SU-DHL-6 (cell line): ENCODE measurements around the gene C1QC.

Source experiments
- H2AFZ ChIP-seq: fragments of 200-600 bp; sonication (generic); 2 replicates; pipeline ENCODE4 v1.6.1; 2014; ENCODE audit warnings: low read depth, mild to moderate bottlenecking, moderate library complexity, mixed read lengths, antibody characterized with exemption, low read length; ENCODE audit not compliant: severe bottlenecking
- H3F3A ChIP-seq: fragments of 200-600 bp; shearing (Covaris generic); 2 replicates; pipeline ENCODE4 v1.6.0; 2016; ENCODE audit warnings: antibody characterized with exemption, mild to moderate bottlenecking; ENCODE audit not compliant: insufficient read depth
- H3K27ac ChIP-seq: fragments of 200-600 bp; sonication (generic); 2 replicates; pipeline ENCODE4 v1.5.1; 2016; ENCODE audit warnings: low read depth, mild to moderate bottlenecking, low read length, moderate library complexity, mixed read lengths
- H3K27me3 ChIP-seq: fragments of 200-600 bp; sonication (generic), shearing (Covaris generic); 2 replicates; pipeline ENCODE4 v1.6.0; 2014; ENCODE audit warnings: mild to moderate bottlenecking, low read length
- H3K36me3 ChIP-seq: fragments of 200-600 bp; sonication (generic); 2 replicates; pipeline ENCODE4 v1.6.1; 2014; ENCODE audit warnings: mild to moderate bottlenecking, low read length, mixed read lengths
- H3K4me2 ChIP-seq: fragments of 300-600, 200-600 bp; shearing (Covaris generic), sonication (generic); 2 replicates; pipeline ENCODE4 v1.6.0; 2014; ENCODE audit warnings: low read length, low read depth, mild to moderate bottlenecking; ENCODE audit not compliant: poor library complexity, severe bottlenecking
- H3K4me3 ChIP-seq: fragments of 200-600 bp; sonication (generic); 2 replicates; pipeline ENCODE4 v1.5.1; 2014; ENCODE audit warnings: antibody characterized with exemption, low read length, mild to moderate bottlenecking, mixed read lengths; ENCODE audit not compliant: insufficient read depth, poor library complexity, severe bottlenecking
- H3K79me2 ChIP-seq: fragments of 200-600 bp; sonication (generic); 2 replicates; pipeline ENCODE4 v1.6.1; 2014; ENCODE audit warnings: mild to moderate bottlenecking, low read length, moderate library complexity; ENCODE audit not compliant: insufficient read depth
- H3K9ac ChIP-seq: fragments of 200-600 bp; sonication (generic); 2 replicates; pipeline ENCODE4 v1.7.0; 2014; ENCODE audit warnings: mild to moderate bottlenecking, low read length
- H3K9me2 ChIP-seq: fragments of 200-600 bp; sonication (generic); replicated peaks from 2 replicates; pipeline ENCODE4 v1.6.1; 2014; ENCODE audit warnings: low read length; ENCODE audit not compliant: insufficient read depth
- H3K9me3 ChIP-seq: fragments of 200-600 bp; sonication (generic); 2 replicates; pipeline ENCODE4 v1.6.1; 2014; ENCODE audit warnings: low read length, mixed read lengths; ENCODE audit not compliant: insufficient read depth
- H4K20me1 ChIP-seq: fragments of 200-600 bp; sonication (generic); 2 replicates; pipeline ENCODE4 v1.6.1; 2014; ENCODE audit warnings: low read depth, mild to moderate bottlenecking, antibody characterized with exemption, low read length, moderate library complexity, mixed read lengths
- EZH2phosphoT487 ChIP-seq: fragments of 200-600 bp; sonication (generic), shearing (Covaris generic); conservative IDR thresholded peaks from 2 replicates; pipeline ENCODE4 v1.6.1; 2018; ENCODE audit warnings: mild to moderate bottlenecking, antibody characterized with exemption, low read length, moderate library complexity, mixed read lengths
- TF ChIP-seq, protein P1 (sequence below): fragments of 200-600 bp; sonication (generic); IDR thresholded peaks from one replicate; pipeline ENCODE4 v1.5.1; 2017; ENCODE audit warnings: antibody characterized with exemption, mild to moderate bottlenecking, low read length, moderate library complexity; ENCODE audit not compliant: insufficient read depth, poor library complexity, severe bottlenecking

C1QC gene

GRCh38 chr1:22646384-22646783 lies 3.0 kb downstream of the C1QC start:
- Histone ChIP-seq H3K9ac (no peak overlapping the region), H3K36me3 (no peaks in the 10 kb centered on the region), H3K27me3 (no peaks in the 10 kb centered on the region), H3K4me3 (no peak overlapping the region), H2AFZ (no peak overlapping the region), H3K27ac (no peak overlapping the region), H3K4me2 (no peak overlapping the region), H3K9me2 (no peaks in the 10 kb centered on the region), H4K20me1 (no peaks in the 10 kb centered on the region), H3K9me3 (no peaks in the 10 kb centered on the region), H3F3A (no peaks in the 10 kb centered on the region), H3K79me2 (no peaks in the 10 kb centered on the region)
- TF ChIP-seq, protein P1, sequence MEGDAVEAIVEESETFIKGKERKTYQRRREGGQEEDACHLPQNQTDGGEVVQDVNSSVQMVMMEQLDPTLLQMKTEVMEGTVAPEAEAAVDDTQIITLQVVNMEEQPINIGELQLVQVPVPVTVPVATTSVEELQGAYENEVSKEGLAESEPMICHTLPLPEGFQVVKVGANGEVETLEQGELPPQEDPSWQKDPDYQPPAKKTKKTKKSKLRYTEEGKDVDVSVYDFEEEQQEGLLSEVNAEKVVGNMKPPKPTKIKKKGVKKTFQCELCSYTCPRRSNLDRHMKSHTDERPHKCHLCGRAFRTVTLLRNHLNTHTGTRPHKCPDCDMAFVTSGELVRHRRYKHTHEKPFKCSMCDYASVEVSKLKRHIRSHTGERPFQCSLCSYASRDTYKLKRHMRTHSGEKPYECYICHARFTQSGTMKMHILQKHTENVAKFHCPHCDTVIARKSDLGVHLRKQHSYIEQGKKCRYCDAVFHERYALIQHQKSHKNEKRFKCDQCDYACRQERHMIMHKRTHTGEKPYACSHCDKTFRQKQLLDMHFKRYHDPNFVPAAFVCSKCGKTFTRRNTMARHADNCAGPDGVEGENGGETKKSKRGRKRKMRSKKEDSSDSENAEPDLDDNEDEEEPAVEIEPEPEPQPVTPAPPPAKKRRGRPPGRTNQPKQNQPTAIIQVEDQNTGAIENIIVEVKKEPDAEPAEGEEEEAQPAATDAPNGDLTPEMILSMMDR, result no peak
- TF ChIP-seq EZH2phosphoT487, result no peak

GRCh38 chr1:22650089-22650693 lies 6.8 kb downstream of the C1QC start:
- H3K27ac ChIP-seq, result no peak overlapping the region
- no peaks in the 10 kb centered on the region for H3K27me3 ChIP-seq
- no peak overlapping the region for H3K9ac ChIP-seq
- H3F3A ChIP-seq, result no peaks in the 10 kb centered on the region
- H3K4me2 ChIP-seq, result no peak overlapping the region
- no peaks in the 10 kb centered on the region for H3K79me2 ChIP-seq
- H3K9me3 ChIP-seq, result no peaks in the 10 kb centered on the region
- H4K20me1 ChIP-seq, result no peaks in the 10 kb centered on the region
- no peak overlapping the region for H2AFZ ChIP-seq
- H3K9me2 ChIP-seq, result no peaks in the 10 kb centered on the region
- no peak for TF ChIP-seq EZH2phosphoT487
- TF ChIP-seq, protein P1, result no peak
- H3K36me3 ChIP-seq, result no peaks in the 10 kb centered on the region
- H3K4me3 ChIP-seq, result no peak overlapping the region

GRCh38 chr1:22651941-22652856 lies 8.8 kb downstream of the C1QC start:
- Histone ChIP-seq H4K20me1 (no peaks in the 10 kb centered on the region), H3K36me3 (no peaks in the 10 kb centered on the region), H2AFZ (no peak overlapping the region), H3K9me3 (no peaks in the 10 kb centered on the region), H3K27me3 (no peaks in the 10 kb centered on the region), H3F3A (no peaks in the 10 kb centered on the region), H3K4me3 (no peak overlapping the region), H3K9me2 (no peaks in the 10 kb centered on the region), H3K79me2 (no peaks in the 10 kb centered on the region), H3K4me2 (no peak overlapping the region), H3K27ac (no peak overlapping the region), H3K9ac (no peak overlapping the region)
- no peak for TF ChIP-seq EZH2phosphoT487
- TF ChIP-seq, protein P1, result no peak
